K562 treated with DMSO at 1 percent for 4 hours (cell line): ENCODE measurements around the gene PCAT6. TPM values are rescaled to one million over a fixed set of nuclear protein-coding genes. Genes with fewer than 3 reads are reported as not detected.

Source experiments
- total RNA-seq: library from RNA; unstranded; fragments of 300-600 nt; gene quantifications from 2 replicates; pipeline ENCODE4 v1.2.3, GENCODE V29; 2022; ENCODE audit not compliant: insufficient read depth

The PCAT6 gene
- 2.8 TPM in 1 of 2 replicates, not detected in the other for total RNA-seq

GRCh38 chr1:202810615-202811295, at the start of gene PCAT6:
PCAT6 (plus strand) TSS chr1:202810954.

GRCh38 chr1:202807926-202808757, 2.6 kb upstream of the PCAT6 start, which contains the start of gene KDM5B:
KDM5B (minus strand) TSS chr1:202808421; CDS start chr1:202808305, 116 bp downstream.

Other genes with a start within 250 kb of the PCAT6 start
- gene SYT2, start 100.5 kb upstream of the PCAT6 start, total RNA-seq = not detected in 2 replicates
- 22.2 and 23.9 TPM in 2 replicates for gene KDM5B, start 2.5 kb upstream of the PCAT6 start, total RNA-seq
- 12.4 and 19.4 TPM in 2 replicates for gene RABIF, start 78.2 kb downstream of the PCAT6 start, total RNA-seq
- 17.4 and 19.4 TPM in 2 replicates for gene KLHL12, start 116.3 kb downstream of the PCAT6 start, total RNA-seq
- gene ADIPOR1, start 147.4 kb downstream of the PCAT6 start, total RNA-seq = 104 and 111 TPM in 2 replicates
- gene CYB5R1, start 156.3 kb downstream of the PCAT6 start, total RNA-seq = 33.2 and 34.9 TPM in 2 replicates
- gene TMEM183A, start 196.4 kb downstream of the PCAT6 start, total RNA-seq = 68.4 and 76.7 TPM in 2 replicates
- gene PPFIA4, start 215.5 kb downstream of the PCAT6 start, total RNA-seq = 1.2 and 3.1 TPM in 2 replicates